Femur (tissue), 1 donor: ENCODE data around the gene TMCC1.
"Not testable (repeated sequence)": the region's sequence is repeated elsewhere in the genome, so short reads cannot be mapped to it uniquely, and the experiment has no call there.

Source experiments
- DNase-seq: peaks from one replicate; pipeline ENCODE4 v3.0.0-alpha.2; 2017

The TMCC1 gene

DNA sequence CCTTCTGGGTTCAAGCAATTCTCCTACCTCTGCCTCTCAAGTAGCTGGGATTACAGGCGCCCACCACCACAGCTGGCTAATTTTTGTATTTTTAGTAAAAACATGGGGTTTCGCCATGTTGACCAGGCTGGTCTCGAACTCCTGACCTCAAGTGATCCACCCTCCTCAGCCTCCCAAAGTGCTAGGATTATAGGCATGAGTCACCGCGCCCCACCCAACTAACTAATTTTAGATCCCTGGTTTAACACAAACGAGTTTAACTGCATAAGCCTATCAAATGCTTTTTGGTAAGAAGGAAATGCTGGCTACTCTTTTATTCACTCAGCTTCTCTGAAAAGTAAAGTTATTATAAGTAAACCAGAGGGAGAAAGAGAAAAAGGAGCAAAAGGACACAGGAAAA lies 61.6 kb downstream of the TMCC1 start:
- not testable (repeated sequence) for DNase-seq

DNA sequence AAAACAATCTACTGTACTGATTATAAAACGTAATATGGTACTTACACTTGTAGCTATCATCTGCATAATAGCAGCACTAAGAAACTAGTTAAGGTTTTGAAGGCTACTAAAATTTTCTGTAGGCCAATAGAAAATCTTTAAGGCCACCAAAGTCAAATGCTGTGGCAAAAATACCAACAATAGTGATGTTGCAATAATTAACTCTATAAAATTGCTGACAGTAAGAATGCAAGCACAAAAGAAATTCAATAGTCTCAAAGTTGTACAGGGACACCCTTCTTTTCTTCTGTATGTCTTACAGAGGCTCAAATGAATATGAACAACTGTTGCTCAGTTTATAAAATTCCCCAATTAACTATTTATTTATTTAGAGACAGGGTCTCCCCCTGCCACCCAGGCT lies 62.0 kb downstream of the TMCC1 start:
- DNase-seq, result no peak

DNA sequence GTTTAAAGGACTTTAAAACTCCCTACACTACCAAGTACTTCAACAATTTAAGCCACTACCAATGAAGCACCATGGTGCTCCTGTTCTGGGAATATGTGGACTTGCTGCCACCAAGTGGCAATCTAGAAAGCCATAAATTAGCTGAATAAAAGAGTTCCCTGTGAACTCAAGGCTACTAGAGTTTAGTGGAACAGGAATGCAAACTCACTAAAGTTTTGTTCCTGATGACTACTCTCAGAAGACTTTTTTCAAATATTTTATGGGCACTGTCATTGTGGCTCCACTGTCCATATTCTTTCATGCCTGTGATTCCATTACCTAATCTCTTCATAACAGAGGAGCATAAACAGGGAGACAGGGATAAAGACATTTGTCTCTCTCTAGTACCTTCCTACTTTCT lies 63.9 kb downstream of the TMCC1 start:
- DNase-seq, result peak; percentile 52

DNA sequence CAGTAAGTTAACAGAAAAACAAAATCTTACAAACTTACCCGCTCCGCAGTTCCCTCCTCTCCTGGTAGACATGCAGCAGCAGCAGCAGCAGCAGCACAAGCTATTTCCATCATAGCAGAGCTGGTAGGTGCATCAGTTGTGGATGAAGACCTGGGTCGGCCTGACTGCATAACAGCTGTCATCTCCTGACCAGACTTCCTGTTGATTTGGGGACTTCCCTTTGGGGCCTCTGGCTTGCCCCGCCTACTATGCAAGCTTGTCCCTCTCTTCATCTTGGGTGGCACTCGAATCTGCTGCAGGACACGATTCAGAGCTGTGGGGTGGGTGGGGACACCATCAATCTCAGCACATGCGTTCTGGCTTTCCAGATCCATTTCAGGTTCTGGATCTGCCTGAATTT lies 65.7 kb downstream of the TMCC1 start:
- DNase-seq, result no peak

DNA sequence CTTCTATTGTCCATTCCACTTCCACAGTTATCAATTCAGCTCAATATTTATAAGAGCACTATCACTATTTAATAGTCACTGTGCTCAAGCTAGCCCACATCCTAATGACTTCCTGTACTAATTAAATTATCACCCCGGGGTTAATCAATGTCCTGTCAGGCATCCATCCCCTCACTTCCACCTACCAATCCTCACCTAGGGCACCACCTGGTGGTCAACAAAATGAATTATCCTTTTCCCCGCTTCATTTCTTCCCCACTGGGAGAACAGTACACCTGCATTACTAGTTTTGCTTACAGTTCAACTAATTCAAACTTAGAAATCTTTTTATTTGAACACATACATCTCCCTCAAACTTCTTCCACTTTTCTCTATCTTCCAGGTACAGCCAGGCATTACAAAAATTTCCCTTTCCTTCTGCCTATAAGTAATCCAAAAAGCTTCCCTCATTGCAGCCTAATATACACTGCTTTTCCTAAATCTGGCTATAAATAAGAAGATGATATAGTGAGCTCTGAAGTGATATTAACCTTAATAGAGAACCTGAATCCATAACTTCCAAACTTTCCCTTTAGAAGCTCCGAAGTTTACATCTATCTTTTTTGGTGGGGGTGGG lies 68.5 kb downstream of the TMCC1 start:
- no peak for DNase-seq

DNA sequence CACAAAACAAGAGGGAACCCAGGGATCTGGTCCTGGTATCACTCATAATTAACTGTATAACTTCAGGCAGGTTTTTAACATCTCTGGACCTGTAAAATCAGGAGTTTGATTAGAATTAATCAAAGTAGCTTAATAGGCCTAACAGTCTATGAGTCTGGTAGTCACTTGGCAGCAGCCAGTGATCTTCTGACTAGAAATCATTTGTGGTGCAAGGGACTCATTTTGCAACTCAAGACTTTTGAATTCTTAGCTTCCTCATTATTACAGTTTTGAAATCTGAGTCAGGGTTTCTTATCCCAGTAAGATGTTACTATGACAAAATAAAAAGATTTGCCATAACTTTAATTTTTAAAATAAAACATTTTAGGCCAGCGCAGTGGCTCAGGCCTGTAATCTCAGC lies 70.8 kb downstream of the TMCC1 start:
- no peak for DNase-seq

DNA sequence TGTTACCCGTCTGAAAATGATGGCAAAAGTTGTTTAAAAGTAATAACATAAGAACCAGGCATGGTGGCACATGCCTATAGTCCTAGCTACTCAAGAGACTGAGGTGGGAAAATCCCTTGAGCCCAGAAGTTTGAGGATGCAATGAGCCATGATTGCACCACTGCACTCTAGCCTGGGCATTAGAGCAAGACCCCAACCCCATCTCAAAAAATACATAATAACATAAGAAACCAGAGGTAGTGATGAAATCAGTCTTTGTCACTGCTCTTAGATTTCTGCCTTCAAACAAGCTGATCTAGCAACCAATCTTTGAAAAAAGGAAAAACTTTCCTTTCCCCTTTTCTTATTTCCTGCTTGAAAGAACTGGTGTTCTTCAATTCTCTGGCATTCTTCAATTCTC lies 71.3 kb downstream of the TMCC1 start:
- DNase-seq, result no peak

DNA sequence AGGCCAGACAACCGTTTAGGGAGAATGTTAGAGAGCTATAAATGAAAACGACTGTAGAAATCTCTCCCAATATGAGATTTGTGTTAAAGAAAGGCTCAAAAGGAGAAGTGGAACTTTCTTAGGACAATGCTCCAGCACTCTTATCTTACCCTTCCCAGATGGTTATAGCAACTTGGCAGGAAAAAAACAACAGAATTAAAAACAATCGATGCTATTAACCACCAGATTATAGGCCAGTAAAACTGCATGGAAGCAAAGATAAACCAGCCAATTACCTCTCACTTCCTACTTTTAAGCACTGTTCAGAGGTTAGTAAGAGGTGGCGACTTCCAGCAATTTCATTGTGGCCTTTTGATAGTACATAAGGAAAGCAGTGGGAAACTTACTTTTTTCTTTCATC lies 72.9 kb downstream of the TMCC1 start:
- no peak for DNase-seq

DNA sequence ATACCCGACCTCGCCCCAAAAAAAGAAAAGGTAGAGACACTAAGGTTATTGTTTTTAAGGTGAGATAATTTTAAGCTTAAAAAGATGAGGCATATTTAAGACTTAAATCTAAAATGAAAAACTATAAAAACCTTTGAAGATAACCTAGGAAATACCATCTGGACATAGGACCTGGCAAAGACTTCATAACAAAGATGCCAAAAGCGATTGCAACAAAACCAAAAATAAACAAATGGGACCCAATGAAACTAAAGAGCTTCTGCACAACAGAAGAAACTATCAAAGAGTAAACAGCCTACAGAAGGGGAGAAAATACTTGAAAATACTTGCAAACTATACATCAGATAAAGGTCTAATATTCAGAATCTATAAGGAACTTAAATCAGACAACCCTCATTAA lies 80.9 kb downstream of the TMCC1 start:
- no peak for DNase-seq

DNA sequence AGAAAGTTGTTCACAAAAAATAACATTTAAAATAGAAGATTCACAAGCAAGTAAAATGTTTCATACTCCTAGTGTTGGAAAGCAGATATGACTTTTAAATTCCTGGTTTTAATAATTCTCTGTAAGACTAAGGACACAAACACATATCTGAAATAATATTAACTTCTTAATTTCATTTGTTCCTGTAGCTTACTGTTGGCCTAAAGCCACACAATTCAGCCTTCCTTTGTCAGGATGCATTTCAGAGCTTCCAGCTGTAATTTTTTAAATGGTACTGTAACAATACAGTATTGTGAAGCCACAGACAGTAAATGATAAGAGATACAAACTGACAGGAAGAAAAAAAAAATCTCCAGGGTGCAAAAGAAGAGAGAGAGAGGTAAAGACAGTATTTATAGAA lies 84.2 kb downstream of the TMCC1 start:
- no peak for DNase-seq

DNA sequence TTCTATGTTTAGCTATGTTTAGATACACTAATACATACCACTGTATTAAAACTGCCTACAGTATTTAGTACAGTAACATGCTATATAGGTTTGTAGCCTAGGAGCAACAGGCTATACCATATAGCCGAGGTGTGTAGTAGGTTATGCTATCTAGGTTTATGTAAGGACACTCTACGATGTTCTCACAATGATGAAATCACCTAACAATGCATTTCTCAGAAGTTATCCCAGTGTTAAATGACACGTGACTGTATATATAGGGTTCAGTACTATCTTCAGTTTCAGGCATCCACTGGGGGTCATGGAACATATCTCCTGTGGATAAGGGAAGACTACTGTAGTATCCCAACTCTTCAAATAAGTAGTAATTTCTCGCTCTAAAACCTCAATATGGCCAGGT lies 97.4 kb downstream of the TMCC1 start:
- no peak for DNase-seq

DNA sequence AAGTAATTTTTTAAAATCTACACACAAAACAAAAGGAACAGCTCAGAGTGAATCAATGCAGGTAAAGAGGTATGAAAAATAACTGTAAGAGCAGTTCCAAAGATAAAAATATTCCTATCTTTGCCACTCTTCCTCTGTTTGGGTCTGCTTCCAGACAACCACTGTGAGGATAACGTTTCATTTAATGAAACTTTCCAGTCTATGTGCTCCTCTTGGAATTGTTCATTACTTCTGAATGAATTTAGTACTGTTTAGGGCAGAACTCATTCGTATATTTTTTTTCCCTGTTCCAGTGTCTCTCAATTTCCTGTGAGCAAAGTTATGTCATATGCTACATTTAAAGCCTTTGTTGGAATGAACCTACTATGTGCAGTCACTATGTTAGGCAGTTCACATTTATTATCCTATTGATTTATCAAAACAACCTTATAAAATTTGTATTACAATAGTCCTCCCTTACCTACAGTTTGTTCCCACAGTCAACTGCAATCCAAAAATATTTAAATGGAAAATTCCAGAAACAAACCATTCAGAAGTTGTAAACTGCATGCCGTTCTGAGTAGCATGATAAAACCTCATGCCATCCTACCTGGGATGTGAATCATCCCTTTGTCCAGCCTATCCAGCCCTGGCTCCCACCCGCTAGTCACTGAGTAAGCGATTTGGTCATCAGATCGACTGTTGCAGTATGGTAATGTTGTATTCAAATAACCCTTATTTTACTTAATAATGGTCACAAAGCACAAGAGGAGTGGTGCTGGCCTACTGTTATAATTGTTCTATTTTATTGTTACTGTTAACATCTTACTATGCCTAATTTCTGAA lies 98.1 kb downstream of the TMCC1 start:
- DNase-seq, result no peak

DNA sequence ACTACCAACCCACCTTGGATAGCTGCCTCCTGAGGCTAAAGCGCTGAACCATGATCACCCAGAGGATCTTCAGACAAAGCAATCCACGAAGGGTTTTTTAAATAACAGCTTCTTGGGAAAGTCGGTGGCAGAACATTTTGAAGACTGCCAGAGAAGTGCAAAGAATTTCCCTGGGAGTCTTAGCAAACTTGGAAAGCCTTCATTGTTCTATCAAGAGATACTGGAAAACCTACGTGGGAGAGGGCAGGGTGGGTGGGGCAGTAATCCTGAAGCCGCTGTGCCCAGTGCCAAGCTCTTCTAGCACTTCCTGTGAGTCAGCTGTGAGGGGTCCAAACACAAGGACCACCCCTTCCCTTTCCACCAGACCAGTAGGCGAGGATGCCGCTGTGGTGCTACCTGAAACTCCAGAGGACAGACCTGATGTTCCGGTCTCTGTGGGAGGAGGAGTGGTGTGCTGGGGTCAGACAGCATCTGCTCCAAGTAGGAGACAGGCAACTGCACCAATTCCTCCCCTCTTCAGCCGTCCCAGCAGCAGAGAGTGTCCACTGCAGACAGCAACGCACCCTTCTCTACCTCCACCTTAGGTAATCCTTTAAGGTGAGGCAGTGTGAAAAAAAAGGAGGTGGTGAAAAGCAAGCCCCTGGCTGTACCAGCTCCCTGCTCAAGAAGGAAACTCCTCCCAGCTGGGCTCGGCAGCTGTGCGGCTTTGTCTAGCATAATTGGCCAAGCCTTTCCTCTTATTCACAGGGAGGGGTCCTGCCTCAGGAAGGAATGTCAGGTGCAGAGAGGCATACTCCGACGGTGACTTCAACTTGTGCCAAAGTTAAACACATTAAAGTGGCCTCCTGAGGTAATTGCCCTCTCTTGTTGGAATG lies 99.0 kb downstream of the TMCC1 start:
- peak; percentile 40 for DNase-seq

DNA sequence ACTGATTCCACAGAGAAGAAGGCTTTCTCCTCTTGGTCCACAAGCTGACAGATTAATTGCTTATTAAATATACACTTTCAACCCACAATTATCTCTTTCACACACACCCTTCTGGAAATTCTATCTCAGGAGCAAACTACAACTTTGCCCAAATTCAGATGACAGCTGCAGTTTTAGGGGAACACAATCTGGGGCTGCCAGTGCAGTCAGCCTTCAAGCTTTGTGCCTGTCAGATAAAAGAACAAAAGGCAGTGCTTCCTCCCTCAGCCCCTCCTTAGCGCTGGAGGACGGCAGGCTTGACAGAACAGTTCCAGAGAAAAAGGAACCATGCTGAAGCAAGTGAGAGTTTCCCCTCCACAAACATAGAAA lies 99.6 kb downstream of the TMCC1 start:
- peak; percentile 30 for DNase-seq

DNA sequence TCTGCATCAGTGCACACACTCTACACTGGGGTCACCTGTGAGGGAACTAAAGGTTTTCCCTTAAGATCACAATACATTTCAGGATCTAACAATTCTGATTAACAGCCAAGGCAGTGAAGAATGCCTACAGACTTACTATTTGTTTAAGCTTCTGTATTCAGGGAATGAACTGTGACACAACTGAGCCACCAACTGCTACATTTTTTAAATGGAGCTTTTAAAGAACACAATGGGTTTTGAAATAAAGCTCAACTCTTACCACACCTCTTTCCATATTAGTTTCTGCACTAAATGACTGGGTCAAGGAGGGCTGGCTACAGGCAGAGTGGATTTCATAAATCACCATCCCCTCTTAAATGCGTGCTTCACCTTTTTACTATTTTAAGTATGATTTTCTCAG lies 100.2 kb downstream of the TMCC1 start:
- DNase-seq, result no peak

DNA sequence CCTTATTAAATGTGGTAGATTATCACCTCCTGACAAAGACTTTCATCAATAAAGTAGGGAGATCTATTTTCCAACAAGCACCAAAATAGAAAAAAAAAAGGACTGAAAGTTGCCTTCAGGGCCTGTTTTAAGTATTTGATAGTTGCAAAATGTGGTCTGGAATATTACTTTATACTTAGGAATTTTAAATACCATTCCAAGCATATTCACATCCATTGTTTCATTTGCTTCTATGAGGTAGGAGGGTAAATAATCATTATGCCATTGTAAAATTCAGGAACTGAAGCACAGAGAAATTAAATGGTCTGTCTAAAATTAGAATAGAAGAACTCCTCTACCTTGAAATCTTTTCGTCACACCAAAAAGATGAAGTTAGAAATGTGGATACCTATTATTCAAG lies 110.0 kb downstream of the TMCC1 start:
- no peak for DNase-seq

DNA sequence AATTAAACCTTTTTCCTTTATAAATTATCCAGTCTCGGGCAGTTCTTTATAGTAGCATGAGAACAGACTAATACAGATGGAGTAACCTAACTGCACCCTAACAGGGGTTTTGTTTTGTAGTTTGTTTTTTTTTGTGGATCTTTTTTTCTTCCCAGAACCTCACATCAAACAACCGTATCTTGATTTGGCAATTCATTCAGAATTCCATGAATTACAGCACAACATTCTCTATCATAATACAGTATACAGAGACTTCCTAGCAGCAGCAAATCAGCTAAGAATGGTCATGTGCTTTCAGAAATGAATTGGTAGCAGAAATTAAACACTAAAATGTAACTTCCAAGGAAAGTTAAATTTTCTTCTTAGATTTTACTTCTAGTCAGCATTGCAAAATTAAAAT lies 114.6 kb downstream of the TMCC1 start:
- no peak for DNase-seq

DNA sequence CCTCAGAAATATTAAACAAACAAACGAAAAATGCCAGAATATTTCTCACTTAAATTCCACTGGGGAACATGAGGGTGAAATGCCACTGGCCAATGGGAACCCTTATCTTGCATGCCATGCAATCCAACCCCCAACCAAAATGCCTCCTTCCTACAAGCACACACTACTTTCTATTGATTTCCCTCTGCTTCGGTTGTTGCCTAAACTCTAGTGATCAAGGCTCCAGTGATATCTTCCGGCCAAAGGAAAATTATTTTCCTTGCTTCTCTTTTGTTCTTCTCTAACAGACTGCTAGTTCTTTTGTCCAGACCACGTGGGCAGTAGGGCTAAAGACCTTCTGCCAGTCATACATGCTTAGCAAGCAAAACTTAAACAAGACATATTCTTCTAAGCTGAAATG lies 115.7 kb downstream of the TMCC1 start:
- DNase-seq, result no peak

DNA sequence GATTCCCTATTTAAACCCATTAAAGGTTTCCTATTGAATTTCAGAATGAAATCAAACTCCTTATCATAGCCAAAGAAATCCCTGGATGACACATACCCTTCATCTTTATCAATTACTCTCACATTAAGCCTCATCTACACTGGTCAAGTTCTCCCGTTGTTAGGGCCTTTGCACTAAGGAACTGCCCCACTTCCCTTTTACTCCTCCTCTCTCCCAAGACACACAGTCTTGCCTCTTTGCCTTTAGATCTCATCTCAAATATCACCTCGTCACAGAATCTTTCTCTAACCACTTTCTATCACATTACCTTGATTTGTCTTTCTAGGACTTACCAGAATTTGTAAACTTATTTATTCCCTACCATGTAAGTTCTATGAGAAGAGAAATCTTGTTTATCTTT lies 117.6 kb downstream of the TMCC1 start:
- no peak for DNase-seq

DNA sequence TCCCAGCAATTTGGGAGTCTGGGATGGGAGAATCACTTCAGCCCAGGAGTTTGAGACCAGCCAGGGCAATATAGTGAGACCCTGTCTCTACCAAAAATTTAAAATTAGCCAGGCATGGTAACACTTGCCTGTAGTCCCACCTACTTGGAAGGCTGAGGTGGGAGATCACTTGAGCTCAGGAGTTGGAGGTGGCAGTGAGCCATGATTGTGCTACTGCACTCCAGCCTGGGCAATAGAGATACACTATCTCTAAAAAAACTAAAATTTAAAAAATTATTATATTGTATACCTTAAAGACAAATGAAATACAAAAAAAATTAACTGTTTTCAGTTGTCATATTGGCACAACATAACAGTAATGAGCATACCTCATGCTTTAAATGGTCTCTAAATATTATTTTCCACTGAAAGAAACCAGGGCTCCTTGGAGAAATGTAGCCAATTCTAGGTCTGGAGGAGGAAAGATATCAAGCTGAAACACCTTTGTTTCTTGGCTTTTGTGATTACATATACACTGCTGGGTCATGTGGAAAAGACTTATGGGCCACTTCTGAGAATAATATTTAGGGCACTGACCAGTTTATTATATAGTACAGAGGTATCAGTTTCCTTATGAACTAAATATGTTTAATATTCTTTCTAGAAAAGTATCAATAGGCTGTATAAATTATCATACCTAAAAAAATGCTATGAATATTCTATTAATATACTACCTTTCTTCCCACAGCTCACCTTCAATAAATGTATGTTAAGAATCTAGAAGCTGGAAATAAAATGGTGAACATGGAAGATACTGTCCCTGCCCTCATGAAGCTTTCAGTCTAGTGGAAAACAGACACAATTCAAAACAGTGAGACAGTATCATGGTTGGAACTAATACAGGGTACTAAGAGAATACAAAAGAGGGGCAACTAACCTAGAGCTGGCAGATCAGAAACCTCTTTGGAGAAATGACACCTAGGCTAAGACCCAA lies 119.5 kb downstream of the TMCC1 start:
- DNase-seq, result no peak

DNA sequence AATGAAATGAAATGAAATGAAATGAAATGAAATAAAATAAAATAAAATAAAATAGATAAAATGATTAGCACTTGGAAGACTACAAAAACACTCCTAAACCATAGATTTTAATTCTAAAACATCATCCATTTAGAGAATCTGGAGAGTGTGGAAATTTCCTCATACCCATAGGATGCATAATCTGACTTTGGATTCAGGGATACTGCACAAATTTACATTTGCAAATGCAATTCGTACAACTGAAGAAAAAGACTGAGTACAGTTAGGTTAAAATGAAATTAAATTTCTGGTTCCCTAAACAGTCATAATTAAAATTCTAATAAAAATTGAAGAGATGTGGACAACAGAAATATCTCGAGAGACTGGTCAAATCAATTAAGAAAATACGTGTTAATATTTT lies 122.9 kb downstream of the TMCC1 start:
- no peak for DNase-seq

DNA sequence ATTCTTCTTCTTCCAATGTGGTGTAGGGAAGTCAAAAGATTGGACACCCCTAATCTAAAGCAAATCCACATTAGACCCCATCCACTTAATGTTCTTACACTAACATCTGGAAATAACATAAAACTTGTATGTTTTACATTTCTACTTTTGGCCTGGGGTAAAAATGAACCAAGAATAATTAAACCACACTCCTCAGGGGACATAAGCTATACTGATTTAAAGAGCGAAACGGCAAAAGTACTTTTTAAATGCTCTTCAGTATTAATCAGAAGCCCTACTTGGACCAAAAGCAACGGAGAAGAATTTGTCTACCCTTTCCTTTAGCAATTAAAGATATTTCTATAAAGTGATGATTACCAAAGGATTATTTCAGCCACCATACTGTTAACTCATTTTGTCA lies 123.9 kb downstream of the TMCC1 start:
- DNase-seq, result no peak

DNA sequence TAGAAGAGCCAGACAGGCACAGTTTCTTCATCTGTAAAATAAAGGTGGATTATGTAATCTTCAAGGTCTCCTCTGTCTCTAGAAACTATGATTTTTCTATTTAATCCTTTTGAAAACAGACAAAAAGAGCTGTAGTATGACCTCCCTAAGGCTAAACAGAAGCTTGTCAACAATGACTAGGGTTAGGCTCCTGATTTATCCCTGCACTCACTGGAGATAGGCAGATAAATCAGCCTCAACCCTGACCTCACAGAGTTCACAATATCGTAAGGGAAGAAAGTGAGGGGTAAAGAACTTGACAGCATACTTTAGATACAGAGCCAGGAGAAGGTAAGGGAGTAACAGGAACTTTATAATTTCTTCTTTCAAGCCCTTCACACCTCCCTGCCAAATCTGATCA lies 124.8 kb downstream of the TMCC1 start:
- DNase-seq, result no peak
